PC-3 (cell line): ENCODE data around the gene SLF2. TPM values are rescaled to one million over a fixed set of nuclear protein-coding genes. Genes with fewer than 3 reads are reported as not detected.

Experiments
- ATAC-seq: fragments of 200-7000 bp; cut with Tn5 transposase; 2 replicates; pipeline ENCODE4 v1.9.1; 2020; ENCODE audit warnings: mild to moderate bottlenecking, moderate library complexity
- BruUV-seq: library from RNA; stranded (reverse); fragments of 400-500 nt; replicated peaks from 2 replicates; lab custom pipeline; 2021; lab: Mats Ljungman, UMichigan
- CTCF ChIA-PET: fragments of 300-600 bp; sonication (Branson Sonifier 250); formaldehyde crosslinking; loops from one replicate; lab custom pipeline; 2022; ENCODE audit warnings: antibody characterized with exemption; lab: Charles Lee
- POLR2A ChIA-PET: fragments of 300-600 bp; sonication (Branson Sonifier 250); formaldehyde crosslinking; loops from one replicate; lab custom pipeline; 2022; ENCODE audit warnings: antibody characterized with exemption; ENCODE audit not compliant: unreplicated experiment; lab: Charles Lee
- DNase-seq: peaks from one replicate; pipeline ENCODE4 v3.0.0-alpha.2; 2015
- H2AFZ ChIP-seq: fragments of 300-600 bp; sonication (generic); 2 replicates; pipeline ENCODE4 v1.6.0; 2016; ENCODE audit warnings: antibody characterized with exemption, low read length
- H3F3A ChIP-seq: fragments of 300-600 bp; sonication (generic); one replicate; pipeline ENCODE4 v1.6.0; 2017; ENCODE audit warnings: antibody characterized with exemption, low read length, control low read depth, mild to moderate bottlenecking; ENCODE audit not compliant: unreplicated experiment
- H3K27ac ChIP-seq: fragments of 300-600 bp; sonication (generic); 2 replicates; pipeline ENCODE4 v1.5.1; 2016; ENCODE audit warnings: mild to moderate bottlenecking, low read length
- H3K27me3 ChIP-seq: fragments of 300-600 bp; sonication (generic); 2 replicates; pipeline ENCODE4 v1.6.1; 2016; ENCODE audit warnings: low read length, mixed read lengths
- H3K36me3 ChIP-seq: fragments of 300-600 bp; sonication (generic); 2 replicates; pipeline ENCODE4 v1.6.1; 2016; ENCODE audit warnings: low read depth, mixed run types, low read length, mixed read lengths
- H3K4me1 ChIP-seq: fragments of 300-600 bp; sonication (generic); 2 replicates; pipeline ENCODE4 v1.5.1; 2016; ENCODE audit warnings: low read length; ENCODE audit not compliant: insufficient read depth
- H3K4me2 ChIP-seq: fragments of 300-600 bp; sonication (generic); 2 replicates; pipeline ENCODE4 v1.6.0; 2016; ENCODE audit warnings: low read length
- H3K4me3 ChIP-seq: fragments of 300-600 bp; sonication (generic); 2 replicates; pipeline ENCODE4 v1.5.1; 2016; ENCODE audit warnings: mild to moderate bottlenecking, low read length, mixed read lengths
- H3K79me2 ChIP-seq: fragments of 300-600 bp; sonication (generic); 2 replicates; pipeline ENCODE4 v1.6.1; 2017; ENCODE audit warnings: low read length, mixed read lengths
- H3K9ac ChIP-seq: fragments of 300-600 bp; sonication (generic); 2 replicates; pipeline ENCODE4 v1.6.0; 2016; ENCODE audit warnings: mild to moderate bottlenecking, low read length
- H3K9me2 ChIP-seq: fragments of 300-600 bp; sonication (generic); replicated peaks from 2 replicates; pipeline ENCODE4 v1.6.1; 2016; ENCODE audit warnings: mixed run types, low read length, mixed read lengths
- H3K9me3 ChIP-seq: fragments of 300-600 bp; sonication (generic); 2 replicates; pipeline ENCODE4 v1.6.1; 2016; ENCODE audit warnings: low read length, mixed read lengths
- H4K20me1 ChIP-seq: fragments of 300-600 bp; sonication (generic); 2 replicates; pipeline ENCODE4 v1.6.1; 2016; ENCODE audit warnings: low read length, mixed read lengths
- EZH2 ChIP-seq: fragments of 300-600 bp; sonication (generic); IDR thresholded peaks from one replicate; pipeline ENCODE4 v1.6.1; 2017; ENCODE audit warnings: antibody characterized with exemption, mild to moderate bottlenecking, low read length; ENCODE audit not compliant: unreplicated experiment
- EZH2phosphoT487 ChIP-seq: fragments of 300-600 bp; sonication (generic); IDR thresholded peaks from 2 replicates; pipeline ENCODE4 v1.6.1; 2018; ENCODE audit warnings: mild to moderate bottlenecking, antibody characterized with exemption, low read length, borderline replicate concordance
- intact Hi-C: fragments of 100-400 bp; cut with micrococcal nuclease; formaldehyde crosslinking; loops from 2 replicates; pipeline ENCODE4 v1.9.0; 2023
- total RNA-seq: library from RNA; depleted of rRNA; stranded (reverse); fragments of >200 nt; gene quantifications from 2 replicates; pipeline ENCODE4 v1.2.3, GENCODE V29; 2014
- TF ChIP-seq, protein P1 (sequence below): fragments of 300-600 bp; sonication (generic); conservative IDR thresholded peaks from 2 replicates; pipeline ENCODE4 v1.5.1; 2017; ENCODE audit warnings: antibody characterized with exemption, low read depth, mild to moderate bottlenecking, low read length

Gene SLF2
- total RNA-seq, 1 experiment from 2014 or later, result 19.5 TPM

DNA sequence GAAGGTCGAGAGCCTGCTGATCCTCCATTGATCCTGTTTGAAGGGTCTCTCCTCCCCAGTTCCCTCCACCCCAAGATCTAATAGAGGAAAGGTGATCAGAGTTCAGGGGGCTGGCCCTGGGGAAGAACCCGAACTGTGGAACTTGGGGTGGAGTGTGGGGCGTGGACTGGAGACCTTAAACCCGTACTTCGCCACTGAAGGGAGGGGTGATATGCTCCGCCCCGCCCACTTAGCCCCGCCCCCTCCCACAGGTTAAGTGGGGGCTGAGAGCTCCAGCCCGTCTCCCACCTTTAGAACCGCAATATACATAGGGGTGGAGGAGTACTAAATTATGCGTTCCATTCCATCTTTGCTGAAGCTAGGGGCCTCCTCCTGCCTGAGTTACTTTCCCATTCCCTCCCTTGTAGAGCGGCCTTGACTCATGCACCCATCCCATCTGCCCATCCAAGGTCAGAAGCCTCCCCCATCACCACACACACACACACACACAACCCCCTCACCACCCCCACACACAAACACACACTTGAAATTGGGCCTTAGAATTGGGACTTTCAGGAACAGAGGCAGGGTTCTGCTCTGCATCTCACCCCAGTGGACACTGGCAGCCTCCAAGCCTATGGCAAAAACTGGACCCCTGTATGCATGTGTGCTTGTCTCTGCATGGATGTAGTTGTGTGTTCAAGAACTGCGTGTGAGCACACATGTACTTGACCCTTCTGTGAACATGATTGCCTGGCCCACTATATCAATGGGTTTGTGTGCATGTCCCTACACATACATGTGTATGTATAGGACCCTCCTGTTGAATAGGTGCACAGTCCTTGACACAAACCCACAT, 57.5 kb downstream of the SLF2 start:
- peak overlapping the region; percentile 99 for H3K4me2 ChIP-seq

DNA sequence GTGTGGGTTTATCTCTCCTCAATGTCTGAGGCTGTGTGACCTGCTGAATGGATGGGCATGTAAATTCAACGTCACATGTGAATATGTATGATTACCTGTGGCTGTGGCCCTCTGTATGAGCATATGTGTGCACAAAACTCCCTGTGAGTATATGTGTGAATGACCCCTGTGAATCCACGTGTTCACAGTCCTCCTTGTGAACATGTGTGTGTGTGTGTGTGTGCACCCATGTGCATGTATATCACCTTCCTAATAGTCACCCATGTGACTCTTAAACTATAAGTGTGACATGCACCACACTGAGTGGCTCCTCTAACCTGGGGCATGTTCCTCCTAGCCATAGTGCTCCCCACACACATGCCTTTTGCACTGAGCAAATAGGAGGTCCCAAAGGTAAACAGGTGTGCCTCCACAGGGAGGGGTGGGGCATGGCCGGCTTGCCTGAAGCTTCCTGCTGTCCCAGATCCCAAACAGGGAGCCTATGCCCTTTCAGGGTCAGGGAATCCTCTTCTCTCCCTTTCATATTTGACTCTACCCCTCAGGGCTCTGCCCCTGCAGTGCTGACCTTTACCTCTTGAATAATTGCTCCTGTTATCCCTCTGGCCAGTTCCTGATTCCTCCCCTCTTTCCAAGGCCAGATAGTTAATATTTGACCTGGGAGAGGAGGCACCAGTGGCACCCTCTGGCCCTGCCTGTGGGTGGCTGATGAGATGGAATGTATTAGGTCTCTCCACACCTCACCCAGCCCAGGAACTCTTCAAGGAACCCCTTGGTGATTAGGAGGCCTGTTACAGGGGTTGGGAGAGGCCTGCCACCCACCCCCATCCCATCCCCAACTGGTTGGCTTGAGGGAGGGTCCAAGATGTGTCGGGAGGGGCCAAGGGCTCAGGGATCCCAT, 58.4 kb downstream of the SLF2 start:
- no peaks in the 10 kb centered on the region for H3K9me2 ChIP-seq
- no peak for ATAC-seq
- H3K4me2 ChIP-seq, result no peak overlapping the region
- no peak overlapping the region for H3K27ac ChIP-seq
- TF ChIP-seq EZH2 (no peak), EZH2phosphoT487 (no peak)
- TF ChIP-seq, protein P1, sequence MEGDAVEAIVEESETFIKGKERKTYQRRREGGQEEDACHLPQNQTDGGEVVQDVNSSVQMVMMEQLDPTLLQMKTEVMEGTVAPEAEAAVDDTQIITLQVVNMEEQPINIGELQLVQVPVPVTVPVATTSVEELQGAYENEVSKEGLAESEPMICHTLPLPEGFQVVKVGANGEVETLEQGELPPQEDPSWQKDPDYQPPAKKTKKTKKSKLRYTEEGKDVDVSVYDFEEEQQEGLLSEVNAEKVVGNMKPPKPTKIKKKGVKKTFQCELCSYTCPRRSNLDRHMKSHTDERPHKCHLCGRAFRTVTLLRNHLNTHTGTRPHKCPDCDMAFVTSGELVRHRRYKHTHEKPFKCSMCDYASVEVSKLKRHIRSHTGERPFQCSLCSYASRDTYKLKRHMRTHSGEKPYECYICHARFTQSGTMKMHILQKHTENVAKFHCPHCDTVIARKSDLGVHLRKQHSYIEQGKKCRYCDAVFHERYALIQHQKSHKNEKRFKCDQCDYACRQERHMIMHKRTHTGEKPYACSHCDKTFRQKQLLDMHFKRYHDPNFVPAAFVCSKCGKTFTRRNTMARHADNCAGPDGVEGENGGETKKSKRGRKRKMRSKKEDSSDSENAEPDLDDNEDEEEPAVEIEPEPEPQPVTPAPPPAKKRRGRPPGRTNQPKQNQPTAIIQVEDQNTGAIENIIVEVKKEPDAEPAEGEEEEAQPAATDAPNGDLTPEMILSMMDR, result no peak
- H3K36me3 ChIP-seq, result no peaks in the 10 kb centered on the region
- intact Hi-C loops, result no loop called here
- CTCF ChIA-PET, result interaction anchor here (0.6 kb wide), 1 partner anchor 44 kb away, joined by 3 read pairs; no protein-coding TSS in a partner anchor
- H4K20me1 ChIP-seq, result no peaks in the 10 kb centered on the region
- H3K4me3 ChIP-seq, result no peak overlapping the region
- no TSS peak for BruUV-seq
- H3K27me3 ChIP-seq, result no peaks in the 10 kb centered on the region
- H3K4me1 ChIP-seq, result peaks cover 6% of the 10 kb centered on the region; the same call in 1 of the 2 replicates
- no peak overlapping the region for H2AFZ ChIP-seq
- H3K79me2 ChIP-seq, result no peaks in the 10 kb centered on the region
- H3F3A ChIP-seq, result no peaks in the 10 kb centered on the region
- no peak overlapping the region for H3K9ac ChIP-seq
- POLR2A ChIA-PET, result no interaction called here
- DNase-seq, result no peak
- no peaks in the 10 kb centered on the region for H3K9me3 ChIP-seq

More for the DNA sequence above, 57.5 kb downstream of the SLF2 start:
- TF ChIP-seq EZH2 (no peak), EZH2phosphoT487 (no peak)
- TF ChIP-seq, protein P1, result no peak
- no peaks in the 10 kb centered on the region for H3K27me3 ChIP-seq
- H2AFZ ChIP-seq, result peak overlapping the region; percentile 89
- no peaks in the 10 kb centered on the region for H4K20me1 ChIP-seq
- no peak overlapping the region for H3K9ac ChIP-seq
- H3K4me1 ChIP-seq, result peaks cover 6% of the 10 kb centered on the region; the same call in 1 of the 2 replicates
- intact Hi-C loops, result no loop called here
- H3K4me3 ChIP-seq, result peak overlapping the region; percentile 66
- no peak for ATAC-seq
- no peaks in the 10 kb centered on the region for H3F3A ChIP-seq
- ChIA-PET CTCF (interaction anchor here (0.7 kb wide), 1 partner anchor 72 kb away, joined by 5 read pairs; no protein-coding TSS in a partner anchor), POLR2A (no interaction called here)
- H3K27ac ChIP-seq, result no peak overlapping the region
- no peaks in the 10 kb centered on the region for H3K79me2 ChIP-seq
- no peak for DNase-seq
- H3K9me3 ChIP-seq, result no peaks in the 10 kb centered on the region
- H3K36me3 ChIP-seq, result no peaks in the 10 kb centered on the region; the same call in 1 of the 2 replicates
- BruUV-seq, result no TSS peak
- no peaks in the 10 kb centered on the region for H3K9me2 ChIP-seq
